Mesodermal cell (in vitro differentiated cells): Measurements from ENCODE around the gene FH.

Experiments
- H3K27ac ChIP-seq: 2 replicates; pipeline ENCODE4 v1.7.0; 2013; ENCODE audit warnings: mild to moderate bottlenecking, low read depth, low read length, moderate library complexity; ENCODE audit not compliant: severe bottlenecking
- H3K36me3 ChIP-seq: 2 replicates; pipeline ENCODE4 v1.7.1; 2013; ENCODE audit warnings: mild to moderate bottlenecking, low read length, moderate library complexity; ENCODE audit not compliant: control insufficient read depth, insufficient read depth
- H3K4me1 ChIP-seq: one replicate; pipeline ENCODE4 v1.7.1; 2013; ENCODE audit warnings: mild to moderate bottlenecking, low read length; ENCODE audit not compliant: insufficient read depth, control insufficient read depth, poor library complexity, severe bottlenecking
- H3K4me3 ChIP-seq: 2 replicates; pipeline ENCODE4 v1.7.0; 2013; ENCODE audit warnings: low read length, control low read depth, mild to moderate bottlenecking; ENCODE audit not compliant: insufficient read depth, poor library complexity, severe bottlenecking; ENCODE audit errors: extremely low read depth
- H3K9me3 ChIP-seq: 2 replicates; pipeline ENCODE4 v1.7.1; 2013; ENCODE audit warnings: mild to moderate bottlenecking, low read length, moderate library complexity; ENCODE audit not compliant: control insufficient read depth
- WGBS, 2 experiments: methylation state at CpG; one replicate each; pipeline ENCODE4 v1.1.5; 2013; ENCODE audit warnings: missing lambda C conversion rate in 2 of 2; ENCODE audit not compliant: insufficient coverage in 2 of 2; 5-methylcytosine and 5-hydroxymethylcytosine counted together

FH gene

DNA sequence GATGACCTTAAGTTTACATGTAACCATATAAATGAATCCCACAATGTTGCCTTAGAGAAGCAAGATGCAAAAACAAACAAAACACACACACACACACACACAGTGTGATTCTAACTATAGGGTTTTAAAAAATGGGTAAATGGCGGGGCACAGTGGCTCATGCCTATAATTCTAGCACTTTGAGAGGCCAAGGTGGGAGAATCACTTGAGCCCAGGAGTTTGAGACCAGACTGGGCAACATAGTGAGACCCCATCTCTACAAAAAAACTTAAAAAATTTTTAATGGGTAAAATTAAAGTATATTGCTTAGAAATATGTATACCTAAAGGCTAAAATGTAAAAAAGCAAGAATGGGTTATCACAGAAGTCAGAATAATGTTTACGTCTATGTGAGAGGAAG, 28.5 kb upstream of the FH start:
- no peaks in the 10 kb centered on the region for H3K36me3 ChIP-seq
- no peak overlapping the region for H3K4me3 ChIP-seq
- no peaks in the 10 kb centered on the region for H3K4me1 ChIP-seq
- WGBS, 2 experiments: 100% methylated on average over 1 to 2 of the region's 2 CpGs
- no peaks in the 10 kb centered on the region for H3K9me3 ChIP-seq
- no peak overlapping the region for H3K27ac ChIP-seq

- H3K27ac ChIP-seq: no peak overlapping the region
- no peaks in the 10 kb centered on the region for H3K36me3 ChIP-seq
- H3K9me3 ChIP-seq: no peaks in the 10 kb centered on the region
- no peak overlapping the region for H3K4me3 ChIP-seq
- H3K4me1 ChIP-seq: no peaks in the 10 kb centered on the region
- WGBS, 2 experiments: 92 to 94% methylated on average over 4 to 5 of the region's 7 CpGs
Observed at GRCh38 chr1:241542199-241542907, 22.8 kb upstream of the FH start.

DNA sequence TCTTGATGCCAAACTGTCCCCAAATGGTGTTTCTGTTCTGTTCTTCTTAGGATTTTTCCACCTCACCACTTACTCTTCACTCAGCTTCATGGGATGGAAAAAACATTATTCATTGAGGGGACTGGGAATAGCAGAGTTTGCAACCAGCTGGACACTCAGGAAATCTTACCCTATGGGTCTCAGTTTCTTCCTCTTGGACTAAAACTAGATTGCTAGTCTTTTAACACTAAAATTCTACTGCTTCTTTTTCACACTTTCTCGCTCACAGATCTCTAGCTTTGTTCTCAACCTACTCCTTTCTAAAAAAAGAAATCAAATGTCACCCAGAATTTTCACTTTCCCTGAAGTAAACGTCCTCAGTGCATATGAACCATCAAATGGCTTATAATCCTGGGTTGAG, 17.4 kb upstream of the FH start:
- WGBS, 2 experiments: 89 to 100% methylated on average over 1 of the region's 2 CpGs
- Histone ChIP-seq H3K4me3 (no peak overlapping the region), H3K27ac (no peak overlapping the region), H3K36me3 (no peaks in the 10 kb centered on the region), H3K9me3 (no peaks in the 10 kb centered on the region), H3K4me1 (peaks cover 1% of the 10 kb centered on the region)

DNA sequence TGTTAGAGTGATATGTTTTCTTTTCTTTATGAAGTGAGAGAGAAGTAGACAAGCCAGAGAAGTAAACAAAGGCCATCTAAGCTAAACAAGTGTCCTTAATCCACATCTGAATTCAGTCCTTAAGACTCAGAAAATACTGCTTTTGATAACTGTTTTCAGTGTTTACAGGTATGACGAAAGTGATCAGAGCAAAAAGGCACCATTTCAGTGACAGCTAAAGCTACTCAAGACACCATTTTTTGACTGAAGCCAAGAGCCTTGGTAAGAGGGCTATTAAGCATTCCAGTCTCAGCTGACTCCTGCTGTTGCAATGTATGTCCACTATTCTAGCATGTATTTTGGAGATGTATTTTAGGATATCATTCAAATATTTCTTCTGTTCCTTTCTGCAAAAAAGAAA, 16.7 kb upstream of the FH start:
- WGBS, 2 experiments: 100% methylated on average over 1 of the region's 1 CpG; no CpG with 5 or more reads in 1 of the 2 experiments
- Histone ChIP-seq H3K4me3 (no peak overlapping the region), H3K27ac (no peak overlapping the region), H3K4me1 (peaks cover 8% of the 10 kb centered on the region), H3K36me3 (no peaks in the 10 kb centered on the region), H3K9me3 (no peaks in the 10 kb centered on the region)

DNA sequence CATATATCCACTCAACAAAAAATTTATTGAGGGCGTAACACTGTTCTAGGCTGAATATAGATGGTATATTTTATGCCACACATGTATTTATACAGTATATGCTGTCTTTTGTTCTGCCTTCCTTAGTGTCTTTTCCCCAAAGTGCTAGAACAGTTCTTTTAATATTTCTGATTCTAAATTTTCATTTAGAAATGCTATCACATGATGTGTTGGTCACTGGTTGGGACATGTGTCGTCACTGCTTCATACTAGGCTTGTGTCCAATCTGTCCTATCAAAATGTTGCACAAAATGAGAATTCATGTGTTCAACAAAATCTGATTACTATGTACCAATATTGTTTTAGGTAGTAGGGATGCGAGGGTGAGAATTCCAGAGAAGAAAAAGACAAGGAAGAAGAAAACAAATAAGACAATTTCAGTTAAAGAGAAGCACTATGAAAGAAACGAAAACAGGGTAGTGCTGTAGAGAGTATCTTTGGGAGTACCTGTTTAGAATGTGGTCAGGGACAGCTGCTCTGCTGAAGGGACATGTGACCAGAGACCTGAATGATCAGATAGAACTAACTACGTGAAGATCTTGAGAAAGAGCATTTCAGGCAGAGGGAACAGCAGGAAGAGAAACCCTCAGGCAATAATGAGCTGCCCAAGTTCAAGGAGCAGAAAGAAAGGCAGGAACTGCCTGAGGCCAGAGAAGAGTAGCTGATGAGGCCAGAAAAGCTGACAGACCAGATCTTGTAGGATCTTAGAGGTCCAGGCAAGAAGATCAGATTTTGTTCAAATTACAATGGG, 14.0 kb upstream of the FH start:
- Histone ChIP-seq H3K9me3 (no peaks in the 10 kb centered on the region), H3K27ac (no peak overlapping the region), H3K4me1 (peaks cover 8% of the 10 kb centered on the region), H3K36me3 (no peaks in the 10 kb centered on the region), H3K4me3 (no peak overlapping the region)
- WGBS, 2 experiments: 74 to 83% methylated on average over 2 to 3 of the region's 5 CpGs

DNA sequence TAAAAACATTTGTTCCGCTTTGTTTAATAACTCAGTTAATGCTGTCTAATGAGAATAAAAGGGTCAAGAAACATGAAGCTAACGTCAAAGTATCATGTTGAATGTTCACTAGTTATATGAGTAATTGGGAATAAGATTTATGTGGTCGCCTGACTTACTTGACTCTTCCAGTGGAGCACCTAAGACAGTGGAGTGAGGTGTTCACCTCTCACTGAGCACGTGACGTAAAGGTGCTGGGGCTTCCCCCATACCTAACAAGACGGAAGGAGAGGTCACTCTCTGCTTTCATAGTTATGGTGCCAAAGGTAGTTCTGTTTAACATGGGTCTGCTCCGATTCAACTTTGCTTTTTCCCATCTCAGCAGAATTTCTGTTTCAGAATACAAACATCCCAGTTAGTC, 13.3 kb upstream of the FH start:
- WGBS, 2 experiments: 91 to 94% methylated on average over 2 to 6 of the region's 7 CpGs
- Histone ChIP-seq H3K4me3 (no peak overlapping the region), H3K9me3 (no peaks in the 10 kb centered on the region), H3K4me1 (peaks cover 8% of the 10 kb centered on the region), H3K36me3 (no peaks in the 10 kb centered on the region), H3K27ac (no peak overlapping the region)

GRCh38 chr1:241532162-241532531, 12.6 kb upstream of the FH start, which contains the start of gene KMO:
Gene KMO, plus strand, starts transcription at chr1:241532378. Its CDS starts 67 bp downstream, at chr1:241532445.
- Histone ChIP-seq H3K36me3 (no peaks in the 10 kb centered on the region), H3K9me3 (no peaks in the 10 kb centered on the region), H3K4me1 (peaks cover 8% of the 10 kb centered on the region), H3K27ac (no peak within 1 kb of the TSS), H3K4me3 (no peak within 1 kb of the TSS)
- 60 to 63% methylated on average over 1 of the region's 1 CpG for WGBS, 2 experiments

- Histone ChIP-seq H3K9me3 (no peaks in the 10 kb centered on the region), H3K27ac (no peak overlapping the region), H3K36me3 (no peaks in the 10 kb centered on the region), H3K4me1 (peaks cover 8% of the 10 kb centered on the region), H3K4me3 (no peak overlapping the region)
- 52 to 88% methylated on average over 3 to 6 of the region's 11 CpGs for WGBS, 2 experiments
Observed at GRCh38 chr1:241531195-241532161, 11.9 kb upstream of the FH start.

GRCh38 chr1:241527146-241527545, 7.6 kb upstream of the FH start:
- H3K27ac ChIP-seq: no peak overlapping the region
- no peak overlapping the region for H3K4me3 ChIP-seq
- H3K4me1 ChIP-seq: peaks cover 8% of the 10 kb centered on the region
- H3K9me3 ChIP-seq: no peaks in the 10 kb centered on the region
- WGBS, 2 experiments: 92 to 93% methylated on average over 2 of the region's 3 CpGs
- no peaks in the 10 kb centered on the region for H3K36me3 ChIP-seq

GRCh38 chr1:241525026-241525425, 5.5 kb upstream of the FH start:
- Histone ChIP-seq H3K36me3 (no peaks in the 10 kb centered on the region), H3K4me3 (no peak overlapping the region), H3K9me3 (no peaks in the 10 kb centered on the region), H3K4me1 (no peaks in the 10 kb centered on the region), H3K27ac (no peak overlapping the region)
- WGBS, 2 experiments: 83 to 100% methylated on average over 1 of the region's 3 CpGs
